ENCODE results near the gene GSTA3.

GRCh38 chr6:52881996-52882841 is 27.3 kb downstream of the GSTA3 start:
- TF ChIP-seq POLR2A (IDR thresholded peaks at IDR 0.05; ENCODE audit: low read depth, low read length), result no peak
- no peak for TF ChIP-seq POLR2AphosphoS5 (IDR thresholded peaks at IDR 0.05; ENCODE audit: low read depth, low read length)
- TF ChIP-seq TAF1 (IDR thresholded peaks at IDR 0.05; ENCODE audit: borderline replicate concordance, low read depth, low read length), result no peak

Data from GM12892 (cell line).